Activated B cell treated with CpG ODN at 0.5 μM for 24 hours (primary cell): ENCODE results near the gene GNAO1. TPM values are rescaled to one million over a fixed set of nuclear protein-coding genes. Genes with fewer than 3 reads are reported as not detected.

Experiments used
- ATAC-seq: fragments of 200-7000 bp; cut with Tn5 transposase; one replicate; pipeline ENCODE4 v1.10.0; 2021; ENCODE audit warnings: low read depth, mild to moderate bottlenecking, moderate library complexity
- CTCF ChIA-PET: fragments of 350-600 bp; sonication (Branson Sonifier 250); formaldehyde crosslinking; loops from one replicate; lab custom pipeline; 2021; ENCODE audit warnings: antibody characterized with exemption; lab: Charles Lee
- POLR2A ChIA-PET: fragments of 350-600 bp; sonication (Branson Sonifier 250); formaldehyde crosslinking; loops from one replicate; lab custom pipeline; 2021; ENCODE audit warnings: antibody characterized with exemption; lab: Charles Lee
- DNase-seq: peaks from one replicate; pipeline ENCODE4 v3.0.0; 2022
- H3K27ac Mint-ChIP-seq: one replicate; pipeline ENCODE4 v1.8.0; 2020; ENCODE audit warnings: mixed read lengths
- H3K27me3 Mint-ChIP-seq: one replicate; pipeline ENCODE4 v1.8.0; 2021; ENCODE audit warnings: mixed read lengths
- H3K36me3 Mint-ChIP-seq: one replicate; pipeline ENCODE4 v1.8.0; 2021; ENCODE audit warnings: low read depth, mixed read lengths
- H3K4me1 Mint-ChIP-seq: one replicate; pipeline ENCODE4 v1.8.0; 2021; ENCODE audit warnings: mixed read lengths
- H3K4me3 Mint-ChIP-seq: one replicate; pipeline ENCODE4 v1.8.0; 2020; ENCODE audit warnings: mild to moderate bottlenecking, mixed read lengths
- H3K9me3 Mint-ChIP-seq: one replicate; pipeline ENCODE4 v1.8.0; 2020; ENCODE audit warnings: mixed read lengths
- CTCF ChIP-seq: fragments of 200-600 bp; IDR thresholded peaks from one replicate; pipeline ENCODE4 v1.8.0; 2022; ENCODE audit warnings: antibody characterized with exemption, mild to moderate bottlenecking
- intact Hi-C: fragments of 100-400 bp; cut with micrococcal nuclease; formaldehyde crosslinking; loops from one replicate; pipeline ENCODE4 v1.15.1; 2024
- total RNA-seq: library from RNA; stranded (reverse); gene quantifications from 2 replicates; pipeline ENCODE4 v1.2.3, GENCODE V29; 2022

Gene GNAO1
- total RNA-seq, 1 donor from 2014 or later, result 0.53 TPM

- Mint-ChIP-seq H3K27ac (no peak overlapping the region), H3K4me3 (no peak overlapping the region), H3K36me3 (no peaks in the 10 kb centered on the region), H3K9me3 (no peaks in the 10 kb centered on the region), H3K4me1 (no peaks in the 10 kb centered on the region), H3K27me3 (no peaks in the 10 kb centered on the region)
- ChIA-PET CTCF (no interaction called here), POLR2A (no interaction called here)
- intact Hi-C loops, result no loop called here
- no peak for TF ChIP-seq CTCF
- DNase-seq (no peak), ATAC-seq (no peak)
Measured at GRCh38 chr16:56337131-56337857, 146.0 kb downstream of the GNAO1 start.

- intact Hi-C loops, result no loop called here
- Mint-ChIP-seq H3K27me3 (no peaks in the 10 kb centered on the region), H3K4me3 (no peak overlapping the region), H3K4me1 (no peaks in the 10 kb centered on the region), H3K9me3 (no peaks in the 10 kb centered on the region), H3K27ac (no peak overlapping the region), H3K36me3 (no peaks in the 10 kb centered on the region)
- no peak for DNase-seq
- no peak for TF ChIP-seq CTCF
- CTCF ChIA-PET, result no interaction called here
- no peak for ATAC-seq
- POLR2A ChIA-PET, result no interaction called here
Measured at GRCh38 chr16:56337858-56338325, 146.6 kb downstream of the GNAO1 start.

- CTCF ChIA-PET, result no interaction called here
- no peaks in the 10 kb centered on the region for H3K36me3 Mint-ChIP-seq
- POLR2A ChIA-PET, result no interaction called here
- no peak overlapping the region for H3K27ac Mint-ChIP-seq
- H3K4me1 Mint-ChIP-seq, result no peaks in the 10 kb centered on the region
- no peak for ATAC-seq
- intact Hi-C loops, result no loop called here
- H3K9me3 Mint-ChIP-seq, result no peaks in the 10 kb centered on the region
- TF ChIP-seq CTCF, result no peak
- DNase-seq, result no peak
- no peaks in the 10 kb centered on the region for H3K27me3 Mint-ChIP-seq
- no peak overlapping the region for H3K4me3 Mint-ChIP-seq
Measured at GRCh38 chr16:56338566-56339318, 147.5 kb downstream of the GNAO1 start.

- no peak overlapping the region for H3K27ac Mint-ChIP-seq
- H3K4me3 Mint-ChIP-seq, result no peak overlapping the region
- ChIA-PET CTCF (no interaction called here), POLR2A (no interaction called here)
- no peak for TF ChIP-seq CTCF
- H3K27me3 Mint-ChIP-seq, result no peaks in the 10 kb centered on the region
- DNase-seq (no peak), ATAC-seq (no peak)
- no peaks in the 10 kb centered on the region for H3K4me1 Mint-ChIP-seq
- no peaks in the 10 kb centered on the region for H3K36me3 Mint-ChIP-seq
- no peaks in the 10 kb centered on the region for H3K9me3 Mint-ChIP-seq
- intact Hi-C loops, result no loop called here
Measured at GRCh38 chr16:56339431-56340195, 148.3 kb downstream of the GNAO1 start.

- intact Hi-C loops, result no loop called here
- no peak for ATAC-seq
- no peaks in the 10 kb centered on the region for H3K9me3 Mint-ChIP-seq
- DNase-seq, result no peak
- H3K36me3 Mint-ChIP-seq, result no peaks in the 10 kb centered on the region
- no peak for TF ChIP-seq CTCF
- H3K4me3 Mint-ChIP-seq, result no peak overlapping the region
- no peaks in the 10 kb centered on the region for H3K4me1 Mint-ChIP-seq
- no peak overlapping the region for H3K27ac Mint-ChIP-seq
- no peaks in the 10 kb centered on the region for H3K27me3 Mint-ChIP-seq
- POLR2A ChIA-PET, result no interaction called here
- CTCF ChIA-PET, result no interaction called here
Measured at GRCh38 chr16:56340416-56340815, 149.1 kb downstream of the GNAO1 start.
